ENCODE results near the gene CS.

Gene CS

GRCh38 chr12:56224102-56224701 is 75.9 kb downstream of the CS start, which contains the start of gene NABP2:
Gene NABP2 (plus strand): TSS chr12:56224342. CDS start chr12:56224857, 515 bp downstream.
- Histone ChIP-seq H3K27ac (peak within 1 kb of the TSS; percentile 5; the same call in 1 of the 2 replicates), H3K4me1 (ENCODE audit: low read depth, poor library complexity, severe bottlenecking) (peaks cover 30% of the 10 kb centered on the region), H3K9ac (peak within 1 kb of the TSS; percentile 47), H3K36me3 (ENCODE audit: insufficient read depth) (no peaks in the 10 kb centered on the region), H4K20me1 (ENCODE audit: insufficient read depth) (no peaks in the 10 kb centered on the region), H2AFZ (ENCODE audit: low read depth) (peak within 1 kb of the TSS; percentile 93), H3K4me2 (peak within 1 kb of the TSS; percentile 75), H3K27me3 (ENCODE audit: insufficient read depth, low read depth) (no peaks in the 10 kb centered on the region), H3K4me3 (IDR thresholded peaks at IDR 0.05; ENCODE audit: insufficient read depth, low read depth, low read length) (peak within 1 kb of the TSS; percentile 91), H3K79me2 (ENCODE audit: insufficient read depth, low read depth) (peaks cover 9% of the 10 kb centered on the region; the same call in 1 of the 2 replicates)
- peak; percentile 98 for TF ChIP-seq CTCF (conservative IDR thresholded peaks at IDR 0.05; ENCODE audit: low read depth, low read length)

GRCh38 chr12:56223571-56224101 is 76.5 kb downstream of the CS start:
- H3K79me2 ChIP-seq (ENCODE audit: insufficient read depth, low read depth): peaks cover 9% of the 10 kb centered on the region; the same call in 1 of the 2 replicates
- peak overlapping the region; percentile 75 for H3K4me2 ChIP-seq
- no peak for TF ChIP-seq CTCF (conservative IDR thresholded peaks at IDR 0.05; ENCODE audit: low read depth, low read length)
- peak overlapping the region; percentile 47; the same call in 1 of the 2 replicates for H3K9ac ChIP-seq
- H3K36me3 ChIP-seq (ENCODE audit: insufficient read depth): no peaks in the 10 kb centered on the region
- peak overlapping the region; percentile 5; the same call in 1 of the 2 replicates for H3K27ac ChIP-seq
- peak overlapping the region; percentile 91 for H3K4me3 ChIP-seq (IDR thresholded peaks at IDR 0.05; ENCODE audit: insufficient read depth, low read depth, low read length)
- no peaks in the 10 kb centered on the region for H3K27me3 ChIP-seq (ENCODE audit: insufficient read depth, low read depth)
- peak overlapping the region; percentile 93 for H2AFZ ChIP-seq (ENCODE audit: low read depth)
- H4K20me1 ChIP-seq (ENCODE audit: insufficient read depth): no peaks in the 10 kb centered on the region
- H3K4me1 ChIP-seq (ENCODE audit: low read depth, poor library complexity, severe bottlenecking): peaks cover 30% of the 10 kb centered on the region

- peaks cover 30% of the 10 kb centered on the region for H3K4me1 ChIP-seq (ENCODE audit: low read depth, poor library complexity, severe bottlenecking)
- H3K27me3 ChIP-seq (ENCODE audit: insufficient read depth, low read depth): no peaks in the 10 kb centered on the region
- peak overlapping the region; percentile 95; the same call in 1 of the 2 replicates for H2AFZ ChIP-seq (ENCODE audit: low read depth)
- H3K36me3 ChIP-seq (ENCODE audit: insufficient read depth): no peaks in the 10 kb centered on the region
- no peak overlapping the region for H3K4me3 ChIP-seq (IDR thresholded peaks at IDR 0.05; ENCODE audit: insufficient read depth, low read depth, low read length)
- H4K20me1 ChIP-seq (ENCODE audit: insufficient read depth): no peaks in the 10 kb centered on the region
- H3K9ac ChIP-seq: no peak overlapping the region; the same call in 1 of the 2 replicates
- peaks cover 9% of the 10 kb centered on the region; the same call in 1 of the 2 replicates for H3K79me2 ChIP-seq (ENCODE audit: insufficient read depth, low read depth)
- no peak for TF ChIP-seq CTCF (conservative IDR thresholded peaks at IDR 0.05; ENCODE audit: low read depth, low read length)
- H3K27ac ChIP-seq: peak overlapping the region; percentile 34
- H3K4me2 ChIP-seq: peak overlapping the region; percentile 80
These were observed 77.6 kb downstream of the CS start for GRCh38 chr12:56222531-56222895.

GRCh38 chr12:56221757-56222530 is 78.2 kb downstream of the CS start, which contains the start of gene RNF41:
Gene RNF41 (minus strand): TSS chr12:56221922. CDS start chr12:56214047, 7,875 bp downstream.
- Histone ChIP-seq H3K27me3 (ENCODE audit: insufficient read depth, low read depth) (no peaks in the 10 kb centered on the region), H2AFZ (ENCODE audit: low read depth) (peak within 1 kb of the TSS; percentile 95), H3K4me2 (peak within 1 kb of the TSS; percentile 80), H3K4me3 (IDR thresholded peaks at IDR 0.05; ENCODE audit: insufficient read depth, low read depth, low read length) (peak within 1 kb of the TSS; percentile 88), H3K27ac (peak within 1 kb of the TSS; percentile 34), H4K20me1 (ENCODE audit: insufficient read depth) (no peaks in the 10 kb centered on the region), H3K79me2 (ENCODE audit: insufficient read depth, low read depth) (peaks cover 9% of the 10 kb centered on the region; the same call in 1 of the 2 replicates), H3K4me1 (ENCODE audit: low read depth, poor library complexity, severe bottlenecking) (peaks cover 30% of the 10 kb centered on the region), H3K9ac (peak within 1 kb of the TSS; percentile 75), H3K36me3 (ENCODE audit: insufficient read depth) (no peaks in the 10 kb centered on the region)
- no peak for TF ChIP-seq CTCF (conservative IDR thresholded peaks at IDR 0.05; ENCODE audit: low read depth, low read length)

All from KMS-11 (cell line).